ENCODE results near the gene KRT78.
"Not testable (repeated sequence)": the region's sequence is repeated elsewhere in the genome, so short reads cannot be mapped to it uniquely, and the experiment has no call there.

Gene KRT78

DNA sequence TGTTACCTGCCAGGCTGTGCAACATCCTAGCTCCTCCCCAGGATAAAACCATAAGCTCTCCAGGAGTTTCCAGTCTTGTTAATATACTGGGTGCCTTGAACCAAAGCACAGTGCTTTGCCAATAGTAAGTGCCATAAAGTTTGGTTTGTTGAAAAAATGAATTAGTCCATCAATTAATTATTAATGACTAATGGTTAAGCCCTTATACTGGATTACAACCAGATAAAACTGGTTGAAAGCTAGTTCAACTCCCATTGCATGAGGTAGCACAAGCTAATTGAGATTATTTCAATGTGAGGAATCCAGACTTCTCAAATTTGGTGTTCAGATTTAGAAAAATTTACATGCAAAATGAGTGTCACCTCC lies 51.3 kb downstream of the KRT78 start:
- no peak for TF ChIP-seq CTCF (IDR thresholded peaks at IDR 0.05; ENCODE audit: low read depth, low read length)
- DNase-seq = no peak
- peaks cover 87% of the 10 kb centered on the region for H3K27me3 ChIP-seq (ENCODE audit: insufficient read depth, low read depth, severe bottlenecking)
- no peak overlapping the region for H3K27ac ChIP-seq
- no peaks in the 10 kb centered on the region for H3K9me3 ChIP-seq (ENCODE audit: severe bottlenecking)
- no peaks in the 10 kb centered on the region for H3K36me3 ChIP-seq
- no peak overlapping the region for H3K4me3 ChIP-seq (ENCODE audit: low read depth, low read length)

- H3K4me3 ChIP-seq (ENCODE audit: low read depth, low read length) = no peak overlapping the region
- peaks cover 91% of the 10 kb centered on the region for H3K27me3 ChIP-seq (ENCODE audit: insufficient read depth, low read depth, severe bottlenecking)
- no peaks in the 10 kb centered on the region for H3K36me3 ChIP-seq
- TF ChIP-seq CTCF (IDR thresholded peaks at IDR 0.05; ENCODE audit: low read depth, low read length) = no peak
- H3K9me3 ChIP-seq (ENCODE audit: severe bottlenecking) = no peaks in the 10 kb centered on the region
- no peak for DNase-seq
- no peak overlapping the region for H3K27ac ChIP-seq
Measured at GRCh38 chr12:52796839-52797528, 51.8 kb downstream of the KRT78 start.

DNA sequence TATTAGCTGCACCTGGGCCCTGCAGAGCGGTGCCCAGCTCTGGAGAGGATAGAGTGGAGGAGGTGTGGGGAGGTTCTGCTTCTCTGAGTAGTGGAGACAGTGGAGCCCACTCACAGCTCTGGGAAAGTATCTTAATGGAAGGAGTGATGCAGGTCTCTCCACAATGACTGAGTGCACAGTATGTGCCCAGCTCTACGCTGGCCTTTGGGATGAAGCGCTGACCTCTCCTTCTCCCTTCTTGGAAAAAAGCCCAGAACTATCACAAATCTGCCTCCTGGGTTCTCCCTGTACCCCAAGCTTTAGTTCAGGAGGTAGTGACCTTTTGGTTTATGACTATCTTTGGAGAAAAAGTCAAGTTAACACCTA lies 52.4 kb downstream of the KRT78 start:
- Histone ChIP-seq H3K4me3 (ENCODE audit: low read depth, low read length) (no peak overlapping the region), H3K36me3 (no peaks in the 10 kb centered on the region), H3K27me3 (ENCODE audit: insufficient read depth, low read depth, severe bottlenecking) (peaks cover 91% of the 10 kb centered on the region), H3K9me3 (ENCODE audit: severe bottlenecking) (no peaks in the 10 kb centered on the region), H3K27ac (no peak overlapping the region)
- no peak for DNase-seq
- TF ChIP-seq CTCF (IDR thresholded peaks at IDR 0.05; ENCODE audit: low read depth, low read length) = no peak

DNA sequence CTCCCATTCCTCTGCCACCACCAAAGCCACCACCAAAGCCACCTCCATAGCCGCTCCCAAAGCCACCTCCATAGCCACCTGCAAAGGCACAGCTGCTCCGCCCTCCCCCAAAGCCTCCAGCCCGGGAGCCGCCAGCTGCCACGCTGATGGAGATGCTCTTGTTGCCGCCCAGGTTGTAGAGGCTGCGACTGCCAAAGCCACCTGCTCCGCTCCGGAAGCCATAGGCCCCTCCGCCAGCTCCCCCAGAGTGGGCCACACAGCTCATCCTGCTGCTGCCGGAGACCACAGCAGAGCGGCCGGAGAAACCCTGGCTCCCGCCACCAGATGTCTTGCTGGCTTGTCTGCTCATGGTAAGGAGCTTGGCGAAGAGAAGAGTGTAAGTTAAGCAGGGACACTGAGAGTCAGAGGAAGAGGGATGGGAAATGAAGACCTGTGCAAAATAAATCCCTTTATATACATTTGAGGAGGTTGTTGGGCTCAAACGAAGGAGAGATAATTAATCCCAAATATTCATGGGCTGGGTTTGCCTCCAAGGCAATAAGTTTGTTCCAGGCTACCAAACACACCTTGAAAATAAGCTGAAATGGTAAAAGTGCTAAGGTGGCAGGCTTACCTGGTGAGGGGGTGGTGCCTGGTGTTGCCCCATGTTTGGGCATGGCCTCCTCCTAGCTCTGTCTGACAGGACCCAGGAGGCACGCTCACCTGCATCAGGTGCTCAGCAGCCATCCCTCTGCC lies 52.9 kb downstream of the KRT78 start, which contains the start of gene KRT3:
Gene KRT3, minus strand, starts transcription at position 424 of the 735 bp plus-strand sequence. Its CDS starts 75 bp downstream, at position 349.
- Histone ChIP-seq H3K27me3 (ENCODE audit: insufficient read depth, low read depth, severe bottlenecking) (peaks cover 93% of the 10 kb centered on the region), H3K36me3 (no peaks in the 10 kb centered on the region)
- DNase-seq = no peak

DNA sequence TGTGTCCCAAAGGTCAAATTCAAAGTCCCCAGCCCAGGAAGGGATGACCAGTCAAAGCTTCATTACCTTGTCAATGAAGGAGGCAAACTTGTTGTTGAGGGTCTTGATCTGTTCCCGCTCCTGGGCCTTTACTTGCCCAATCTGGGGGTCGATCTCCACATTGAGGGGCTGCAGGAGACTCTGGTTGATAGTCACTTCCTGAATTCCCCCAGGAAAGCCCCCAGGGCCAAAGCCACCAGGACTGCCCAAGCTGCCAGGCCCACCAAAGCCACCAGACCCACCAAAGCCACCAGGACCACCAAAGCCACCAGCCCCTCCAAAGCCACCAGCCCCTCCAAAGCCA lies 53.5 kb downstream of the KRT78 start:
- not testable (repeated sequence) for H3K27ac ChIP-seq; H3K4me3 ChIP-seq (ENCODE audit: low read depth, low read length); DNase-seq; H3K9me3 ChIP-seq (ENCODE audit: severe bottlenecking); H3K36me3 ChIP-seq
- H3K27me3 ChIP-seq (ENCODE audit: insufficient read depth, low read depth, severe bottlenecking) = peaks cover 93% of the 10 kb centered on the region

More for the DNA sequence above, 52.9 kb downstream of the KRT78 start, which contains the start of gene KRT3:
- TF ChIP-seq CTCF (IDR thresholded peaks at IDR 0.05; ENCODE audit: low read depth, low read length) = no peak
- Histone ChIP-seq H3K9me3 (ENCODE audit: severe bottlenecking) (no peaks in the 10 kb centered on the region), H3K27ac (no peak within 1 kb of the TSS), H3K4me3 (ENCODE audit: low read depth, low read length) (no peak within 1 kb of the TSS)

GRCh38 chr12:52794479-52795331 lies 54.1 kb downstream of the KRT78 start:
- DNase-seq = no peak
- Histone ChIP-seq H3K9me3 (ENCODE audit: severe bottlenecking) (no peaks in the 10 kb centered on the region), H3K27me3 (ENCODE audit: insufficient read depth, low read depth, severe bottlenecking) (peaks cover 93% of the 10 kb centered on the region), H3K36me3 (no peaks in the 10 kb centered on the region), H3K4me3 (ENCODE audit: low read depth, low read length) (no peak overlapping the region), H3K27ac (no peak overlapping the region)
- TF ChIP-seq CTCF (IDR thresholded peaks at IDR 0.05; ENCODE audit: low read depth, low read length) = no peak

Data from WERI-Rb-1 (cell line).